Fibroblast of upper back skin (primary cell): ENCODE measurements around the gene KCTD19.
"Not testable (repeated sequence)": the region's sequence is repeated elsewhere in the genome, so short reads cannot be mapped to it uniquely, and the experiment has no call there.

Source experiments
- DNase-seq: peaks from one replicate; pipeline ENCODE4 v3.0.0-alpha.2; 2013

The KCTD19 gene

GRCh38 chr16:67326472-67327309, at the start of gene KCTD19, which contains the start of gene LRRC36:
KCTD19 (minus strand) TSS chr16:67326741; CDS start chr16:67326707, 34 bp downstream.
LRRC36 (plus strand) TSS chr16:67326815; CDS start chr16:67326863, 48 bp downstream.
- DNase-seq: no peak

- not testable (repeated sequence) for DNase-seq
These were observed 49.5 kb upstream of the KCTD19 start for GRCh38 chr16:67376012-67376411.

- DNase-seq: peak; percentile 24
These were observed 46.1 kb upstream of the KCTD19 start for GRCh38 chr16:67372664-67373063.

- no peak for DNase-seq
These were observed 44.1 kb upstream of the KCTD19 start for GRCh38 chr16:67370661-67371060.

GRCh38 chr16:67364600-67365235, 38.2 kb upstream of the KCTD19 start:
- DNase-seq: no peak

GRCh38 chr16:67361038-67361437, 34.5 kb upstream of the KCTD19 start:
- DNase-seq: no peak

- DNase-seq: not testable (repeated sequence)
These were observed 33.2 kb upstream of the KCTD19 start for GRCh38 chr16:67359540-67360269.

- DNase-seq: no peak
These were observed 31.0 kb upstream of the KCTD19 start for GRCh38 chr16:67357561-67357960.

- DNase-seq: no peak
These were observed 29.9 kb upstream of the KCTD19 start for GRCh38 chr16:67356396-67356795.

- DNase-seq: not testable (repeated sequence)
These were observed 25.9 kb upstream of the KCTD19 start for GRCh38 chr16:67352463-67352862.

GRCh38 chr16:67350324-67350723, 23.8 kb upstream of the KCTD19 start:
- DNase-seq: no peak

GRCh38 chr16:67349172-67349571, 22.6 kb upstream of the KCTD19 start:
- peak; percentile 38 for DNase-seq

- DNase-seq: no peak
These were observed 19.8 kb upstream of the KCTD19 start for GRCh38 chr16:67346341-67346740.

- DNase-seq: no peak
These were observed 18.9 kb upstream of the KCTD19 start for GRCh38 chr16:67345401-67345800.

GRCh38 chr16:67342616-67343015, 16.1 kb upstream of the KCTD19 start:
- DNase-seq: no peak

- no peak for DNase-seq
These were observed 14.7 kb upstream of the KCTD19 start for GRCh38 chr16:67341250-67341649.

GRCh38 chr16:67339453-67339852, 12.9 kb upstream of the KCTD19 start:
- DNase-seq: peak; percentile 38

- DNase-seq: no peak
These were observed 10.1 kb upstream of the KCTD19 start for GRCh38 chr16:67336648-67337047.

GRCh38 chr16:67336116-67336515, 9.6 kb upstream of the KCTD19 start:
- no peak for DNase-seq

GRCh38 chr16:67333315-67333714, 6.8 kb upstream of the KCTD19 start:
- no peak for DNase-seq

GRCh38 chr16:67329901-67330300, 3.4 kb upstream of the KCTD19 start:
- no peak for DNase-seq

- DNase-seq: no peak
These were observed 1.2 kb upstream of the KCTD19 start for GRCh38 chr16:67327743-67328142.

- no peak for DNase-seq
These were observed 448 bp downstream of the KCTD19 start for GRCh38 chr16:67326115-67326471.

- no peak for DNase-seq
These were observed 8.7 kb downstream of the KCTD19 start for GRCh38 chr16:67317853-67318252.
